ENCODE data around the gene SGSM1. TPM values are rescaled to one million over a fixed set of nuclear protein-coding genes. Genes with fewer than 3 reads are reported as not detected.

The SGSM1 gene
- total and polyA plus RNA-seq, 9 of the 15 experiments (the other 6 are each of a cell fraction or from before 2014, with no cell fraction given), result not detected

DNA sequence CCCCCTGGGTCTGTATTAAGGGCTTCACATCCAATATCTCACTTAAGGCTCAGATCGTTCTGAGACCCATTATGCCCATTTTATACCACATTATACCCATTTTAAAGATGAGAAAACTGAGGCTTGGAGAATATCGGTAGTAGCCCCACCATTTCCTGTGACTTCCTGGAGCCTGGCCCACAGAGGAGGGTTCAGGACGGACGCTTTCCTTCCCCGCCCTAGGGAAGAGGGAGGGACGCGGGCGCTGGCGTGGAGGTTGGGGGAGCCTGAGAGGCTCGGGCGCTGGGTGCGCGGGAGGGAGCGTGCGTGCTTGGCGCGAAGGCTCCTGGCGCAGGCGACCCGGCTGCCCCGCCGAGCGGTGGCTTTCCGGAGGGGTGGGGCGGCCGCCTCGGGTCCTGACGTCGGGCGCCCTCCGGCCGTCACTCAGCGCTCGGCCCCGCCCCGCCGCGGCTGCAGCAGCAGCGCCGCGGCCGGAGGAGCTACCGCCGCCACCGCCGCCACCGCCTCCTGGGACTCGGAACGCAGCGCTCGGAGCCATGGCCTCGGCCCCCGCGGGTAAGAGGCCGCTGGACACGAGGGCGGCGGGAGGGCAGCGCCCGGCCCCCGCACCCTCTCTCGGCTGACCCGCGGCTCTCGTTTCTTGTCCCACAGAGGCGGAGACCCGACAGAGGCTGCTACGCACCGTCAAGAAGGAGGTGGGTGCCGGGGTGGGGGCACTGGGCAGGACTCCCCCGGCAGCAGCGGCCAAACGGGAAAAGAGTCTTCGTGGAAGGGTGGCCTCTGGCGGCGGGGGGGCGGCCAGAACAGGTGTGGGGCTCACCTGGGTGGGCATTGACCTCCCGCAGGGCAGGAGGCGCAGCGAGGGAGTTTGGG is at the start of gene SGSM1 (continued):
- TF ChIP-seq PHB2 (IDR thresholded peaks at IDR 0.05; ENCODE audit: low read depth) (no peak), FOXK1 (CRISPR knock-in tag; IDR thresholded peaks at IDR 0.05; ENCODE audit: borderline replicate concordance) (no peak), STAT5A (IDR thresholded peaks at IDR 0.05; ENCODE audit: borderline replicate concordance, low read length) (no peak), ZSCAN29 (IDR thresholded peaks at IDR 0.05) (no peak), HDGF (IDR thresholded peaks at IDR 0.05) (peak; percentile 89; the same call in 1 of the 2 replicates), ZNF830 (CRISPR knock-in tag; IDR thresholded peaks at IDR 0.05) (no peak), BACH1 (tag; IDR thresholded peaks at IDR 0.05) (no peak), ATF1 (CRISPR knock-in tag; IDR thresholded peaks at IDR 0.05) (no peak), ATF1 (tag; IDR thresholded peaks at IDR 0.05) (peak; percentile 77), MEIS2 (IDR thresholded peaks at IDR 0.05; ENCODE audit: partially characterized antibody) (peak; percentile 79), GTF2E2 (tag; IDR thresholded peaks at IDR 0.05) (no peak), FIP1L1 (IDR thresholded peaks at IDR 0.05; ENCODE audit: low read depth, low read length, poor library complexity, severe bottlenecking) (peak; percentile 27), IFI16 (CRISPR knock-in tag; IDR thresholded peaks at IDR 0.05) (no peak), RBM25 (IDR thresholded peaks at IDR 0.05; ENCODE audit: low read depth, low read length, severe bottlenecking) (peak; percentile 85)
- TF ChIP-seq, protein P1, sequence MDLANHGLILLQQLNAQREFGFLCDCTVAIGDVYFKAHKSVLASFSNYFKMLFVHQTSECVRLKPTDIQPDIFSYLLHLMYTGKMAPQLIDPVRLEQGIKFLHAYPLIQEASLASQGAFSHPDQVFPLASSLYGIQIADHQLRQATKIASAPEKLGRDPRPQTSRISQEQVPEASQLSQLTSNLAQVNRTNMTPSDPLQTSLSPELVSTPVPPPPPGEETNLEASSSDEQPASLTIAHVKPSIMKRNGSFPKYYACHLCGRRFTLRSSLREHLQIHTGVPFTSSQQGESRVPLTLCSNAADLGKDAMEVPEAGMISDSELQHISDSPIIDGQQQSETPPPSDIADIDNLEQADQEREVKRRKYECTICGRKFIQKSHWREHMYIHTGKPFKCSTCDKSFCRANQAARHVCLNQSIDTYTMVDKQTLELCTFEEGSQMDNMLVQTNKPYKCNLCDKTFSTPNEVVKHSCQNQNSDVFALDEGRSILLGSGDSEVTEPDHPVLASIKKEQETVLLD (IDR thresholded peaks at IDR 0.05), result no peak
- TF ChIP-seq, protein P2, sequence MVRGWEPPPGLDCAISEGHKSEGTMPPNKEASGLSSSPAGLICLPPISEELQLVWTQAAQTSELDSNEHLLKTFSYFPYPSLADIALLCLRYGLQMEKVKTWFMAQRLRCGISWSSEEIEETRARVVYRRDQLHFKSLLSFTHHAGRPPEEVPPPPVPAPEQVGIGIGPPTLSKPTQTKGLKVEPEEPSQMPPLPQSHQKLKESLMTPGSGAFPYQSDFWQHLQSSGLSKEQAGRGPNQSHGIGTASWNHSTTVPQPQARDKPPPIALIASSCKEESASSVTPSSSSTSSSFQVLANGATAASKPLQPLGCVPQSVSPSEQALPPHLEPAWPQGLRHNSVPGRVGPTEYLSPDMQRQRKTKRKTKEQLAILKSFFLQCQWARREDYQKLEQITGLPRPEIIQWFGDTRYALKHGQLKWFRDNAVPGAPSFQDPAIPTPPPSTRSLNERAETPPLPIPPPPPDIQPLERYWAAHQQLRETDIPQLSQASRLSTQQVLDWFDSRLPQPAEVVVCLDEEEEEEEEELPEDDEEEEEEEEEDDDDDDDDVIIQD (CRISPR knock-in tag; IDR thresholded peaks at IDR 0.05), result no peak
- TF ChIP-seq, protein P3, sequence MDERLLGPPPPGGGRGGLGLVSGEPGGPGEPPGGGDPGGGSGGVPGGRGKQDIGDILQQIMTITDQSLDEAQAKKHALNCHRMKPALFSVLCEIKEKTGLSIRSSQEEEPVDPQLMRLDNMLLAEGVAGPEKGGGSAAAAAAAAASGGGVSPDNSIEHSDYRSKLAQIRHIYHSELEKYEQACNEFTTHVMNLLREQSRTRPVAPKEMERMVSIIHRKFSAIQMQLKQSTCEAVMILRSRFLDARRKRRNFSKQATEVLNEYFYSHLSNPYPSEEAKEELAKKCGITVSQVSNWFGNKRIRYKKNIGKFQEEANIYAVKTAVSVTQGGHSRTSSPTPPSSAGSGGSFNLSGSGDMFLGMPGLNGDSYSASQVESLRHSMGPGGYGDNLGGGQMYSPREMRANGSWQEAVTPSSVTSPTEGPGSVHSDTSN (CRISPR knock-in tag; IDR thresholded peaks at IDR 0.05; ENCODE audit: low read depth), result peak; percentile 22; the same call in 1 of the 2 replicates
- TF ChIP-seq, protein P3 (tag; conservative IDR thresholded peaks at IDR 0.05; ENCODE audit: low read depth), result no peak
- TF ChIP-seq, protein P4, sequence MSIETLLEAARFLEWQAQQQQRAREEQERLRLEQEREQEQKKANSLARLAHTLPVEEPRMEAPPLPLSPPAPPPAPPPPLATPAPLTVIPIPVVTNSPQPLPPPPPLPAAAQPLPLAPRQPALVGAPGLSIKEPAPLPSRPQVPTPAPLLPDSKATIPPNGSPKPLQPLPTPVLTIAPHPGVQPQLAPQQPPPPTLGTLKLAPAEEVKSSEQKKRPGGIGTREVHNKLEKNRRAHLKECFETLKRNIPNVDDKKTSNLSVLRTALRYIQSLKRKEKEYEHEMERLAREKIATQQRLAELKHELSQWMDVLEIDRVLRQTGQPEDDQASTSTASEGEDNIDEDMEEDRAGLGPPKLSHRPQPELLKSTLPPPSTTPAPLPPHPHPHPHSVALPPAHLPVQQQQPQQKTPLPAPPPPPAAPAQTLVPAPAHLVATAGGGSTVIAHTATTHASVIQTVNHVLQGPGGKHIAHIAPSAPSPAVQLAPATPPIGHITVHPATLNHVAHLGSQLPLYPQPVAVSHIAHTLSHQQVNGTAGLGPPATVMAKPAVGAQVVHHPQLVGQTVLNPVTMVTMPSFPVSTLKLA (conservative IDR thresholded peaks at IDR 0.05), result peak in 1 of 2 experiments; percentile 50; a peak in 2 of 4 replicates
